Thyroid gland (tissue), 4 donors: ENCODE results near the gene TMEM272.

ENCODE experiments used
- CTCF ChIP-seq, 6 experiments: fragments of 200-600 bp in 3 of 6; fragments of 450-650 bp in 3 of 6; sonication (generic) in 3 of 6; IDR thresholded peaks; one replicate each; pipeline ENCODE4 v1.5.1; 2016 to 2019; ENCODE audit warnings: antibody characterized with exemption in 6 of 6, mild to moderate bottlenecking in 2 of 6, inconsistent platforms in 1 of 6, moderate library complexity in 1 of 6
- POLR2A ChIP-seq, 2 donors: fragments of 450-650 bp; IDR thresholded peaks; one replicate each; pipeline ENCODE4 v1.6.1; 2017; ENCODE audit warnings: antibody characterized with exemption in 2 of 2, mild to moderate bottlenecking in 2 of 2, moderate library complexity in 1 of 2

DNA sequence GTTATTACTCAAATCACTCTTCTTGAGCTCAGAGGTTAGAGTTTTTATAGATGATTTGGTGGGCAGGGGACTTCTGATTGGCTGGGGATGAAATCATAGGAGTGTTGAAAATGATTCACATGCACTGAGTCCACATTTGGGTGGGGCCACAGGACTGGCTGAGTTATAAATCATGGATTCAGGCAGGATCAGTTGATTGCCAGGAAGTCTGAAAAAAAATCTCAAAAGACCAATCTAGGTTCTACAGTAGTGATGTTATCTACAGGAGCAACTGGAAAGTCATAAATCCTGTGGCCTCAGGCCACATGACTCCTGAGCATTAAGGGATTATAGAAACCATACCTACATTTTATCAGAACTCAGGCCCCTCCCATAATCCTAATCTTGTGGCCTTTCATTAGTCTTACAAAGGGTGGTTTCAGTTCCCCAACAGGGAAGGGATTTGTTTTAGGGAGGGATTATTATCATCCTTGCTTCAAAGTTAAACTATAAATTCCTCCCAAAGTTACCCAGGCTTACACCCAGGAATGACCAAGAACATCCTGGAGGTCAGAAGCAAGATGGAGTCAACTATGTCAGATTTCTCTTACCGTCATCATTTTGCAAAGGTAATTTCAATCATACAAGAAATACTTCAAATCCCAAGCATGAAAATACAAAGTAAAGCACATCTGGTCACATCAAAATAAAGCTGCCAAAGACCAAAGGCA lies 11.2 kb upstream of the TMEM272 start:
- TF ChIP-seq CTCF (IDR thresholded peaks at IDR 0.05) (no peak), POLR2A (IDR thresholded peaks at IDR 0.05) (no peak)
